ENCODE data around the gene ZBTB49. TPM values are rescaled to one million over a fixed set of nuclear protein-coding genes. Genes with fewer than 3 reads are reported as not detected.

The ZBTB49 gene
- total RNA-seq, 1 donor from 2014 or later = 13.3 TPM

GRCh38 chr4:4328206-4328605 is 38.2 kb downstream of the ZBTB49 start:
- Mint-ChIP-seq H3K27ac (ENCODE audit: unreplicated experiment) (no peak overlapping the region), H3K27me3 (ENCODE audit: unreplicated experiment) (peaks cover 12% of the 10 kb centered on the region), H3K4me3 (ENCODE audit: unreplicated experiment) (no peak overlapping the region), H3K9me3 (ENCODE audit: unreplicated experiment) (no peaks in the 10 kb centered on the region), H3K36me3 (ENCODE audit: low read depth, unreplicated experiment) (no peaks in the 10 kb centered on the region), H3K4me1 (ENCODE audit: unreplicated experiment) (peaks cover 42% of the 10 kb centered on the region)
- DNase-seq (ENCODE audit: low spot score) = no peak
- TF ChIP-seq CTCF (IDR thresholded peaks at IDR 0.05; ENCODE audit: unreplicated experiment) = no peak

DNA sequence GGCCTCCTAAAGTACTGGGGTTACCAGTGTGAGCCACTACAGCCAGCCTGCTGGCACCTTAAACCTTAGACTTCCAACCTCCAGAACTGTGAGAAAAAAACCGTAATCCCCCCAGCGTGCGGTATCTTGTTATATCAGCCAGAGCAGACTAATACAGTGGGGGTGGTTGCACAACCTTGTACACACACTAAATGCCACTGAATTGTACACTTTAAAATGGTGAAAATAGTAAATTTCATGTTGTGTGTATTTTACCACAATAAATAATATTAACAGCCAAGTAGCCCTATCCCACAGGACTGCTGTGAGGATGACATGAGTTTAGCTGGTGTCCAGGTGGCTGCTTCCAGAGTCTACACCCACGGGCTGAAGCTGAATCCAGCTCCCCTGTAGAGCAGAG is 38.8 kb downstream of the ZBTB49 start:
- Mint-ChIP-seq H3K36me3 (ENCODE audit: low read depth, unreplicated experiment) (no peaks in the 10 kb centered on the region), H3K27me3 (ENCODE audit: unreplicated experiment) (peaks cover 6% of the 10 kb centered on the region), H3K9me3 (ENCODE audit: unreplicated experiment) (no peaks in the 10 kb centered on the region), H3K4me3 (ENCODE audit: unreplicated experiment) (no peak overlapping the region), H3K27ac (ENCODE audit: unreplicated experiment) (no peak overlapping the region), H3K4me1 (ENCODE audit: unreplicated experiment) (peaks cover 36% of the 10 kb centered on the region)
- no peak for DNase-seq (ENCODE audit: low spot score)
- no peak for TF ChIP-seq CTCF (IDR thresholded peaks at IDR 0.05; ENCODE audit: unreplicated experiment)

GRCh38 chr4:4329496-4329895 is 39.4 kb downstream of the ZBTB49 start:
- Mint-ChIP-seq H3K4me1 (ENCODE audit: unreplicated experiment) (peaks cover 29% of the 10 kb centered on the region), H3K9me3 (ENCODE audit: unreplicated experiment) (no peaks in the 10 kb centered on the region), H3K36me3 (ENCODE audit: low read depth, unreplicated experiment) (no peaks in the 10 kb centered on the region), H3K4me3 (ENCODE audit: unreplicated experiment) (no peak overlapping the region), H3K27ac (ENCODE audit: unreplicated experiment) (no peak overlapping the region), H3K27me3 (ENCODE audit: unreplicated experiment) (peaks cover 4% of the 10 kb centered on the region)
- no peak for DNase-seq (ENCODE audit: low spot score)
- TF ChIP-seq CTCF (IDR thresholded peaks at IDR 0.05; ENCODE audit: unreplicated experiment) = no peak

DNA sequence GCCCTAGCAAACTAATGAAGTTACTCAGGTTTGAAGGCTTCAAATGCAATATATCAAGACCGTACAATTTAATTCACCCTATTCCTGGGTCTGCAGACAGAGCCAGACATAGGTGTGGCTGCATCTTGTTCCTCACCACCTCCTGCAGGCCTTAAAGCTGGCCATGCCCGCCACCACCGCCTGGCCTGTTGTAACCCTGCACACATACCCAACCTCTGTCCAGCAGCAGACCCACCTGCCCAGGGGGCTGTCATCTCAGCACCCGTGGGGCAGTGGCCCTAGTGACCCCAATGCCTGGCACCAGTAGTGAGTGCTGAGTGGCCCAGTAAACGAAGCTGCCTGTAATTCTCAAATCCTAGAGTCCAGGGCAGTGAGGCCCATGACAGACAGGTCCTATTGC is 40.7 kb downstream of the ZBTB49 start:
- Mint-ChIP-seq H3K9me3 (ENCODE audit: unreplicated experiment) (no peaks in the 10 kb centered on the region), H3K27ac (ENCODE audit: unreplicated experiment) (no peak overlapping the region), H3K4me3 (ENCODE audit: unreplicated experiment) (no peak overlapping the region), H3K36me3 (ENCODE audit: low read depth, unreplicated experiment) (no peaks in the 10 kb centered on the region), H3K27me3 (ENCODE audit: unreplicated experiment) (peaks cover 3% of the 10 kb centered on the region), H3K4me1 (ENCODE audit: unreplicated experiment) (peaks cover 16% of the 10 kb centered on the region)
- TF ChIP-seq CTCF (IDR thresholded peaks at IDR 0.05; ENCODE audit: unreplicated experiment) = no peak
- DNase-seq (ENCODE audit: low spot score) = no peak

DNA sequence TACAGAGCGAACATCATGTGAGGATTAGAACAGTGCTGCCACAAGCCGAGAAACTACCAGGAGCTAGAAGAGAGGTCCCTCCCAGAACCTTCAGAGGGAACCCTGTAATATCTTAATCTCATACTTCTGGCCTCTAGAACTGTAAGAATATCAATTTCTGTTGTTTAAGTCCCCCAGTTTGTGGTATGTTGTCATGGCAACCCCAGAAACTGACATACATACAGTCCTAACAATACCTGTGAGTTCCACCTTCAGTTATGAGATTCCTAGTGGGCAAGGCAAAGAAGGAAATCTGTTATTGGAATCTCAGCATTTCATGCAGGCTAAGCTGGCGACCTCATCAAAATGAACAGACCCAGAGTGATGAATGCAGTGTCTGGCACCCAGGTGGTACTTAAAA is 42.5 kb downstream of the ZBTB49 start:
- TF ChIP-seq CTCF (IDR thresholded peaks at IDR 0.05; ENCODE audit: unreplicated experiment) = no peak
- Mint-ChIP-seq H3K9me3 (ENCODE audit: unreplicated experiment) (no peaks in the 10 kb centered on the region), H3K27ac (ENCODE audit: unreplicated experiment) (no peak overlapping the region), H3K36me3 (ENCODE audit: low read depth, unreplicated experiment) (no peaks in the 10 kb centered on the region), H3K4me3 (ENCODE audit: unreplicated experiment) (no peak overlapping the region), H3K27me3 (ENCODE audit: unreplicated experiment) (peaks cover 3% of the 10 kb centered on the region), H3K4me1 (ENCODE audit: unreplicated experiment) (peaks cover 10% of the 10 kb centered on the region)
- no peak for DNase-seq (ENCODE audit: low spot score)
